ENCODE data around the gene KRTAP10-9.

DNA sequence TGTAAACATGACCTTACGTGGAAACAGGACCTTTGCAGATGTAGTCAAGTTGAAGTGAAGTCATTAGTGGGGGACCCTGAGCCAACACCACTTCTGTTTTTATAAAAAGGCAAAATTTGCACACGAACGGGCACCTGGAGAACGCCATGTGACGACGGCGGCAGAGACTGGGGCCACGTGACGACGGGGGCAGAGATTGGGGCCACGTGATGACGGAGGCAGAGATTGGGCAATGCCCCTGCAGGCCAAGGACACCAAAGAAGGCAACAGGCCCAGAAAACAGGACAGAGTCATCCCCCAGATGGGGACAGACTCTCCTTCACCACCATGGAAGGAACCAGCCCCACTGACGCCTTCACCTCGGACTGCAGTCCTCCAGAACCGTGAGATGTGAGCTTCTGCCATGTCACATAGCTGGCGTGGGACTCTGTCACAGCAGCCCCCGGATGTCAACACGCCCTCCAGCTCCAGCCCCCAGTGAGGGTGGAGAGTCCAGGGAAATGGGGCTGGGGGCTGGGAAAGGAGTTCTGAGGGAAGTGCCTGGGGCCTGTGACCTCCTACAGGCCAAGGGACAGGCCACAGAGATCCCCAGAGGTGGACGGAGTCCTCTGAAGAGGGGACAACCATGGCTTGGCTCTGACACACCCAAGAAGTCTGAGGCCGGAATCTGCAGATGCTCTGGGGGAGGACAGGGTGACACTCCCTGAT lies 23.5 kb downstream of the KRTAP10-9 start:
- TF ChIP-seq TAF1 (IDR thresholded peaks at IDR 0.05; ENCODE audit: low read depth) (no peak), EP300 (IDR thresholded peaks at IDR 0.05; ENCODE audit: borderline replicate concordance) (no peak), TEAD4 (IDR thresholded peaks at IDR 0.05) (no peak), NFIC (IDR thresholded peaks at IDR 0.05) (no peak), RAD21 (IDR thresholded peaks at IDR 0.05; ENCODE audit: low read depth) (no peak), EGR1 (IDR thresholded peaks at IDR 0.05) (no peak), CREB1 (IDR thresholded peaks at IDR 0.05; ENCODE audit: low read depth) (no peak), TCF12 (IDR thresholded peaks at IDR 0.05; ENCODE audit: low read depth) (no peak)
- TF ChIP-seq, protein P1, sequence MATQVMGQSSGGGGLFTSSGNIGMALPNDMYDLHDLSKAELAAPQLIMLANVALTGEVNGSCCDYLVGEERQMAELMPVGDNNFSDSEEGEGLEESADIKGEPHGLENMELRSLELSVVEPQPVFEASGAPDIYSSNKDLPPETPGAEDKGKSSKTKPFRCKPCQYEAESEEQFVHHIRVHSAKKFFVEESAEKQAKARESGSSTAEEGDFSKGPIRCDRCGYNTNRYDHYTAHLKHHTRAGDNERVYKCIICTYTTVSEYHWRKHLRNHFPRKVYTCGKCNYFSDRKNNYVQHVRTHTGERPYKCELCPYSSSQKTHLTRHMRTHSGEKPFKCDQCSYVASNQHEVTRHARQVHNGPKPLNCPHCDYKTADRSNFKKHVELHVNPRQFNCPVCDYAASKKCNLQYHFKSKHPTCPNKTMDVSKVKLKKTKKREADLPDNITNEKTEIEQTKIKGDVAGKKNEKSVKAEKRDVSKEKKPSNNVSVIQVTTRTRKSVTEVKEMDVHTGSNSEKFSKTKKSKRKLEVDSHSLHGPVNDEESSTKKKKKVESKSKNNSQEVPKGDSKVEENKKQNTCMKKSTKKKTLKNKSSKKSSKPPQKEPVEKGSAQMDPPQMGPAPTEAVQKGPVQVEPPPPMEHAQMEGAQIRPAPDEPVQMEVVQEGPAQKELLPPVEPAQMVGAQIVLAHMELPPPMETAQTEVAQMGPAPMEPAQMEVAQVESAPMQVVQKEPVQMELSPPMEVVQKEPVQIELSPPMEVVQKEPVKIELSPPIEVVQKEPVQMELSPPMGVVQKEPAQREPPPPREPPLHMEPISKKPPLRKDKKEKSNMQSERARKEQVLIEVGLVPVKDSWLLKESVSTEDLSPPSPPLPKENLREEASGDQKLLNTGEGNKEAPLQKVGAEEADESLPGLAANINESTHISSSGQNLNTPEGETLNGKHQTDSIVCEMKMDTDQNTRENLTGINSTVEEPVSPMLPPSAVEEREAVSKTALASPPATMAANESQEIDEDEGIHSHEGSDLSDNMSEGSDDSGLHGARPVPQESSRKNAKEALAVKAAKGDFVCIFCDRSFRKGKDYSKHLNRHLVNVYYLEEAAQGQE (IDR thresholded peaks at IDR 0.05; ENCODE audit: low read depth) = no peak
- TF ChIP-seq, protein P2, sequence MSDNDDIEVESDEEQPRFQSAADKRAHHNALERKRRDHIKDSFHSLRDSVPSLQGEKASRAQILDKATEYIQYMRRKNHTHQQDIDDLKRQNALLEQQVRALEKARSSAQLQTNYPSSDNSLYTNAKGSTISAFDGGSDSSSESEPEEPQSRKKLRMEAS (IDR thresholded peaks at IDR 0.05) = no peak
